ENCODE results near the gene TEDC1. TPM values are rescaled to one million over a fixed set of nuclear protein-coding genes. Genes with fewer than 3 reads are reported as not detected.
A peak's percentile ranks its signal among the peaks of the same experiment; 100 is the strongest.

Gene TEDC1
- total RNA-seq, 2 donors from 2014 or later, result 7.9 to 15.4 TPM

- no peak for DNase-seq (ENCODE audit: low spot score)
- intact Hi-C loops (cut with DNase I), result loop anchor here in 1 of 2 donors (5.0 to 10.0 kb wide), 2 partner anchors 84 to 156 kb away; no protein-coding TSS in a partner anchor
Measured at GRCh38 chr14:105528586-105529318, 37.7 kb downstream of the TEDC1 start.

GRCh38 chr14:105529319-105529568 lies 38.2 kb downstream of the TEDC1 start:
- intact Hi-C loops (cut with DNase I), result loop anchor here in 1 of 2 donors (5.0 to 10.0 kb wide), 2 partner anchors 84 to 157 kb away; no protein-coding TSS in a partner anchor
- DNase-seq (ENCODE audit: low spot score), result no peak

- intact Hi-C loops (cut with DNase I), result loop anchor here in 1 of 2 donors (5.0 to 10.0 kb wide), 2 partner anchors 85 to 157 kb away; no protein-coding TSS in a partner anchor
- no peak for DNase-seq (ENCODE audit: low spot score)
Measured at GRCh38 chr14:105529569-105530284, 38.7 kb downstream of the TEDC1 start.

- intact Hi-C loops (cut with DNase I), result no loop called here
- DNase-seq (ENCODE audit: low spot score), result no peak
Measured at GRCh38 chr14:105530285-105531087, 39.4 kb downstream of the TEDC1 start.

- intact Hi-C loops (cut with DNase I), result no loop called here
- no peak for DNase-seq (ENCODE audit: low spot score)
Measured at GRCh38 chr14:105531088-105531893, 40.2 kb downstream of the TEDC1 start.

GRCh38 chr14:105531894-105532623 lies 41.0 kb downstream of the TEDC1 start:
- DNase-seq (ENCODE audit: low spot score), result no peak

GRCh38 chr14:105532735-105533141 lies 41.7 kb downstream of the TEDC1 start:
- no peak for DNase-seq (ENCODE audit: low spot score)
- intact Hi-C loops (cut with DNase I), result no loop called here

More at GRCh38 chr14:105531894-105532623, 41.0 kb downstream of the TEDC1 start:
- intact Hi-C loops (cut with DNase I), result no loop called here

- DNase-seq (ENCODE audit: low spot score), result no peak
- intact Hi-C loops (cut with DNase I), result no loop called here
Measured at GRCh38 chr14:105533391-105533790, 42.3 kb downstream of the TEDC1 start.

GRCh38 chr14:105533811-105534498 lies 42.9 kb downstream of the TEDC1 start:
- intact Hi-C loops (cut with DNase I), result no loop called here
- no peak for DNase-seq (ENCODE audit: low spot score)

GRCh38 chr14:105534586-105534985 lies 43.5 kb downstream of the TEDC1 start:
- DNase-seq (ENCODE audit: low spot score), result no peak
- intact Hi-C loops (cut with DNase I), result no loop called here

GRCh38 chr14:105536051-105536450 lies 45.0 kb downstream of the TEDC1 start:
- no peak for DNase-seq (ENCODE audit: low spot score)
- intact Hi-C loops (cut with DNase I), result no loop called here

- intact Hi-C loops (cut with DNase I), result no loop called here
Measured at GRCh38 chr14:105536691-105537579, 45.9 kb downstream of the TEDC1 start.

GRCh38 chr14:105537580-105538474 lies 46.8 kb downstream of the TEDC1 start:
- DNase-seq (ENCODE audit: low spot score), result peak; percentile 91
- intact Hi-C loops (cut with DNase I), result no loop called here

More at GRCh38 chr14:105536691-105537579, 45.9 kb downstream of the TEDC1 start:
- no peak for DNase-seq (ENCODE audit: low spot score)

GRCh38 chr14:105538481-105539049 lies 47.5 kb downstream of the TEDC1 start:
- no peak for DNase-seq (ENCODE audit: low spot score)
- intact Hi-C loops (cut with DNase I), result no loop called here

GRCh38 chr14:105540811-105541210 lies 49.8 kb downstream of the TEDC1 start:
- no peak for DNase-seq (ENCODE audit: low spot score)
- intact Hi-C loops (cut with DNase I), result no loop called here

Measured in posterior vena cava (tissue), 2 donors.